ENCODE measurements around the gene IMMT.

GRCh38 chr2:86123328-86123925 lies 71.8 kb downstream of the IMMT start:
- TF ChIP-seq POLR2AphosphoS5 (IDR thresholded peaks at IDR 0.05) (no peak), CTCF (IDR thresholded peaks at IDR 0.05 in 8 of 11, conservative IDR thresholded peaks at IDR 0.05 in 3 of 11) (no peak)

Data from spleen (tissue), 7 donors.